CD4-positive, alpha-beta T cell treated with Interferon alpha-2 for 1 hour (primary cell): Measurements from ENCODE around the gene NKX3-2.

Experiments used
- DNase-seq, 2 donors: peaks; one replicate each; pipeline ENCODE4 v3.0.0-alpha.2; 2020 to 2022

Gene NKX3-2

DNA sequence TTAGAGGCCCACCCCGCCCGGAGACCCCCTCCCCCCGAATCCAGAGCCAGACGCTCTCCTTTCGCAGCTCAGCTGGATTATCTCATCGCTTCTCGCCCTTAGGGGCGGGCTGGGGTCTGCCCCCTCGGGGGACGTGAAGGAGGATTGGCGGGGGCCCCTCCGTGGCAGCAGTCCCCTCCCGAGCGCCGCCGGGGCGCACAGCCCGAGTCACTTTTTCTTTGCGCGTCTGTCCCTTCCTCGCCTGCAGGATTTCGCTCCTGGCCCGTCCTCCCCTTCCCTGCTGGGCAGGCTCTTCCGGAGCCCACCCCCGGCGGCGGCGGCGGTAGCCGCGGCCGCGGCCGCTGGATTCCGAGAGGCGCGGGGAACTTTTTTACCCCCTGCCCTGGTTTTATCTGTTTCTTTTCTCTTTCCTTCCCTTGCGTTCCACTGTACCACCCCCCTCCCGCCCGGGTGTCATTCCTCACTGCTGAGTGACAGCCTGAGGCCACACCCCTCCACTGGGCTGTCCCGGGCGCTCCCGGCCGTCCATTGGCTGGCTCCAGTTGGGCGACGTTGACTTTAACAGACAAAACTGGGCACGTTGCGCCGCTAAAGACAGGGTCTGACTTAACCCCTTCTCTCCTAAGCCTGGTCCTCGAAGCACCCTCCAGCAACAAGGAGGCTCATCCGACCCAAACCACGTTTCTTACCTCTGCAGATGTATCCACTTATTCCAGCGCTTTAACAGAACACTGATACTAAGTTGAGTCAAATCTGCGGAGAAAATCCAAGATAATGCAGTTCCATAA is 492 bp upstream of the NKX3-2 start:
- peak in 1 of 2 donors; percentile 27 for DNase-seq

DNA sequence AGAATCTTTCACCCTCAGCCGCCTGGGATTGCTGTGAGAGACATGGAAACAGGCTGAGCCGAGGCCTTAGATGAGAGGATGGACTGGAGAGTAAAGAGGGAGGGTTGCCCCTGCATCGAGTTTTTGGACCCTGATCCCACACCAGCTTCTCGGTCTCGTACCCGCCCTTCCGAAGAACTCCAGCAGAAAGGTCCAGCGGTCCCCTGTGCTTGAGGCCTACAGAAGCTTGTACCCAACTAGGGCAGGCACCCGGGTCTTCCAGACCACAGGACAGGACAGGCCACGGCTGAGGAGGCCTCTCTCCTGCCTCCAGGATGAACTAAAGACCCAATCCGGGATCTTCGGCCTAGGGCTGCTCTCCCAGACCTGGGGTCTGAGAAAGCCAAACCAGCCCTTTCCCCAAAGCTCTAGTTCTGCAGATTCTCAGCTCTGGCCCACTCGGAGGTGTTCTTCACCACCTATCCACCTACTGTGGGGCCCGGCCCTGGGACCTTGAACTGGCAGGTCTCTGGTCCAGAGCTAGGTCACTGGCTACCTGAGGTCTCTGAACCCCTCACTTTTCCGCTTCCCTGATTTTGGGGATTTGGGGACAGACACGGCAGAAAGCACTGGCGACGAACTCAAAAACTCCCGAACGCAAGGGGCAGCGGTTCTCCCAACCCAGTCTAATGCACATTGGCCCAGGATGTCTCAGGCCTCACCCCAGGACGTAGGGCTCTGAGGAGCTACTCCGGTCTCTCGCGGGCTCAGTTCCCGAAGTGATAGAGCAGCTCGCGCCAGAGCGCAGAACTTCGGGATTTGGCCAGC is 1.1 kb downstream of the NKX3-2 start:
- DNase-seq, result no peak

DNA sequence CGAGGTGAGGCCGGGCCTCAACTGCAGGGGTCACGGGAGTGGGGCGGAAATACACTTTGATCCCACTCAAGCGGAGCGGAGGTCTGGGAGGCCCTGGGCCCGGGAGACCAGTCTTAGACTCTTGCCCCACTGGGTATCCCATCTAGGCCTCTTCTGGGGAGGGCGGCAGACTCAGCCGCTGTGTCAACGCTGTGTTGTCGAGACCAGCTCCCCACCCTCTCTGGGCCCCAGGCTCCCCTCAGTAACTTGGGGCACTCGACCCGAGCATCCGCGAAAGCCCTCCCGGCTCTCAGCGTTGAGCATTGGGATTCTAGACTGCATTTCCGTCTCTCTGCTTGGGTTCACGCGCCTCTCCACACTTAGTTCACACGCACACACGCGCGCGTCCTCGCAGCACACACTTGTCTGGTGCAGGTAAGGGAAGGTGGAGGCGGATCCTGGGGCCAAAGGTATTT is 1.7 kb downstream of the NKX3-2 start:
- DNase-seq, result no peak

DNA sequence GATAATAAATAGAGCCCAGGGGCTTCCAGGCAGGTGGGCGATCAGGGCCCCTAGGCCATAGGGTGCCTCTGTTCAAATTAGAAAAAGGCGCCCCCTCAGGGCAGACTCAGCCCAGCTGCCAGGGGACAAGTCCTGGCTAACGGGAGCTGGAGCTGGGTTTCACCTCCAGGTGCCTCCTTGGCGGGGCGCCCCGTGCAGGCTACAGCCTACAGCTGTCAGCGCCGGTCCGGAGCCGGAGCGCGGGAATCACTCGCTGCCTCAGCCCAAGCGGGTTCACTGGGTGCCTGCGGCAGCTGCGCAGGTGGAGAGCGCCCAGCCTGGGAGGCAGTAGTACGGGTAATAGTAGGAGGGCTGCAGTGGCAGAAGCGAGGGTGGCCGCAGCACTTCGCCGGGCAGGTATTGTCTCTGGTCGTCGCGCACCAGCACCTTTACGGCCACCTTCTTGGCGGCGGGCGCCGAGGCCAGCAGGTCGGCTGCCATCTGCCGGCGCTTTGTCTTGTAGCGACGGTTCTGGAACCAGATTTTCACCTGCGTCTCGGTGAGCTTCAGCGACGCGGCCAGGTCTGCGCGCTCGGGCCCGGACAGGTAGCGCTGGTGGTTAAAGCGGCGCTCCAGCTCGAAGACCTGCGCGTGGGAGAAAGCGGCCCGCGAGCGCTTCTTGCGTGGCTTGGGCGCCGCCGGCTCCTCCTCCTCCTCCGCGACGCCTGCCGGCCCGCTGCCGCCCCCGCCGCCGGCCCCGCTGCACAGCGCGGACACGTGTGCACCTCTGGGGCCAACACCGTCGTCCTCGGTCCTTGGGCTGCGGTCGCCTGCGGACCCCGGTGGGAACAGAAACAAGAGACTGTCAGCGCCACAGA is 2.4 kb downstream of the NKX3-2 start:
- DNase-seq, result peak in 1 of 2 donors; percentile 36

DNA sequence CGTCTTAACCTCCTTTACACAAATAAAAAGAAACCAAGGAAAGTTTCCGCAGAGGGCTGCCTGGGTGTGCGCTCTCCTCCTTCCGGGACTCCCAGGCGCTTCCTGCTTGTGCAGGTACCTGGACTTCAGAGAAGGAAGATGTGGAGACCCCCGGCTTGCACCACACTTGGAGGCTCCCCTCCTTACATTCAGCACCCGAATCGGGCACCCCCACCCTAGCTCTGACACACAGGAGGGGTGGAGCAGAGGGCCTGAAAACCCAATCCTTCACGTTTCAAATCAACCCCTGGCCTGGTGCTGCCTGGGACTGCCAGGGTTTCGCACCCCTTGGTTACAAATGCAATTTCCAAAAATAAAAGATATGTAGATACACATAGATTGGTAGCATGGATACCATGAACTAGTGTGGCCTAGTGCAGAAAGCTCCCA is 3.1 kb downstream of the NKX3-2 start:
- no peak for DNase-seq

DNA sequence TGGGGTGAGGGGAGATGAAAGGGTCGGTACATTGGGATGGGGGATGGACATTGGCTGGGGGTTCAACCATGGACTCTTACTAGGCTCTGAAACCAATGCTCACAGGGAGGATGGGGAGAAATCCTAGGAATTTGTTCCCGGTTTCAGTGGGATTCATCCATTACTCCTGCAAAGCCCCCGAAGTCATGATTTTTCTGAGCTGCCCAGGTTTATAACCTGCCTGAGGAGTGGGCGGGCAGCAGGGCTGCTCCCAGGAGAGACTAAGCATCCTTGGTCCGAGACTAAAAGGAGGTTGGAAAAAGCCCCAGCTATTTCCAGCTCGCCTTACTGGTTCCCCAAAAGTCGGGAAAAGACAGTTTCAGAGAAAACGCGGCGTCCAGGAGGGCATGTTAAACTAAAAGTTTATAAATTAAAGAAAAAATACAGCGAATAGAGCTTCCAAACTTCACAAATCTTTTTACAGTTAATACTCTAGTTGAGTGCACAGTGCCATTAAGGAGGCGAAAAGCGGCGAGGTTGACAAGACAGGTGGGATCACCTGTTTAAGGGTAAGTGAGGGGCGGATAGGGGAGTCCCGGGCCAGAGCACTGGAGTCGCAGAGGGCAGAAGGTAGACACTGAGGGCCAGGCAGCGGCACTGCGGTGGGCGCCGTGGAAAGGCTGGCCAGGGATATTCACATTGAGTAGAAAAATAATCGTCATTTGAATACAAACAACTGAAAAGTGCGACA is 3.7 kb downstream of the NKX3-2 start:
- no peak for DNase-seq

DNA sequence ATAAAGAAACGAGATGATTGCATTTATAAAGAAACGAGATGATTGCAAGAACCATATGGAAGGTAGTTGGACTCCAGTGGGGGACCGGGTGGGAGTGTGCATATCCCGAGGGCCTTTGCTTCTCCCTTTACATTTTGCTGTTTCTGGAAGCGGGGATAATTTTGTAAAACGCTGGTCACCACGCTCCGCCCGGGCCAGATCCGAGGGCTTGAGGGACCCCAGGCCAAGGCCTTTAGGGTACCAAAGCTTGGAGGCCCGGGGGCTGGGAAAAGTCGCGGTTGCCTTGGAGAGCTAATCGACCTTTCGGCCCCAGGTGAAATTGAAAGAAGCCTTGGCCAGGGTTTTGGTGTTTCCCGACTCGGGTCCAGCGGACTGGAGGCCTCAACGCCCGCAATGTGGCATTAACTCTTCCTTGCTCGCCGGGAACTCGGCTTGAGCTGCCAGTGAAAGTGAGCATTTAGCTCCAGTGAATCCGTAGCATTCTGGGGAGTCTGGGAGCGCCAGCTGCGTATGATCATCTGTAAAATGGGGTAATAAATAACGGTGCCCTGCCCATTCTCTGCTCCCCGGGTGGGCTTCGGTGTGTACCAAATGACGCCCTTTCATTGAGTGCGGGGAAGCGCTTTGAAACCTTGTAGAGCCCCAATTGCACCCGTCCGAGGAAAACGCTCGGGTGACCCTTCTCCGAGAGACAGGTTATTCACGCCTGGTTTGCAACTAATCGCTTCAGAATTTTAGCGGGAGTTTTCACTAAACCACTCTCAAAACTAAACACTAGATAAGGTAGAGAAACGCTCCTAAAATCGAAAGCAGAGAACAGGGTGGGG is 4.5 kb downstream of the NKX3-2 start:
- no peak for DNase-seq

DNA sequence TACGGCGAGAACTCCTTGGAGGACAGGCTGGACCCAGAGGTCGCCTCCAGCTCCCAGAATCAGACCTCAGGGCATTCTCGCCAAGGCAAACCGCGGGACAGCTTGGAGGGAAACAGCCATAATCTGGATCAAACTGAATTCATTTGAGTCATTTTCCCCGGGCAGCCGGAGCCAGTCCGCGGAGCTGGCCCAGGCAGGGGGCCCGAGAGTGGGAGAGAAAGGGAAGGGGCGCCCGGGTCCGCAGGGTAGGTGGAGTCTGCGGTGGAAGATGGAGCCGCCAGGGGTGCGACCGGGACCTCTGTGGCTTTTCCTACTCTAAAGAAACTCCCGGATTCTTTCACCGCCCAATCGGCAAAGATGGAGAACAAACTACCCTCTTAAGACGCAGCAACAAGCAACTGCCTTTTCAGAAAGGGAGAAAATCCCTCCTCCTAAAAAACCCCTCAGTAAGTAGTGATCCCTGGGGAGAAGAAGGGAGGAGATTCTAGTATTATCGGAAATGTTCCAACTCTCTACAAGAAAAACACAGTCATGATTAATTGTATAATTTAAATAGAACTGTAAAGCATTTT is 5.2 kb downstream of the NKX3-2 start:
- no peak for DNase-seq

DNA sequence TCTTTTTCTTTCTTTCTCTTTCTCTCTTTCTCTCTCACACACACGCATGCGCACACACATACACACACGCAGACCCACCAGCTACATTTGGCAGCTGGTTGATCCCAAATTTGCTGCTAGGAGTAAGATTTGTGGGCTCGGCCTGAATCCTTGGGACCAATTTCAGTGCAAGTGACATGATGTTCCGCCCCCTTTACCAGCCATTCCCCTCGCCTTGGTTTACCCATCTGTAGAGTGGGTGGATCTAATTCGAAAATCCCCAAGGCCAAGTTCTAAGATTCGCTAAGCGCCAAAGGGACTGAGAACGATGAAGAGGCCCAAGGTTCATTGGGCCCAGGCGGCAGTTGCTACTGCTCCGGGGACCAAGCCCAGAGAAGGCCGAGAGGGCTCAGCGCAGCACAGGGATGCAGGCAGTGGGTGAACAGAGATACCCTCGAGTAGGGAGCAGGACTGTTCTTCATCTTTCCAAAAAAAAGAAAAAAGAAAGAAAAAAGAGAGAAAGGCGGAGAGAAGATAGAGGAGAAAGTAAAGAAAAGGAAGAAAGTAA is 5.8 kb downstream of the NKX3-2 start:
- DNase-seq, result no peak

DNA sequence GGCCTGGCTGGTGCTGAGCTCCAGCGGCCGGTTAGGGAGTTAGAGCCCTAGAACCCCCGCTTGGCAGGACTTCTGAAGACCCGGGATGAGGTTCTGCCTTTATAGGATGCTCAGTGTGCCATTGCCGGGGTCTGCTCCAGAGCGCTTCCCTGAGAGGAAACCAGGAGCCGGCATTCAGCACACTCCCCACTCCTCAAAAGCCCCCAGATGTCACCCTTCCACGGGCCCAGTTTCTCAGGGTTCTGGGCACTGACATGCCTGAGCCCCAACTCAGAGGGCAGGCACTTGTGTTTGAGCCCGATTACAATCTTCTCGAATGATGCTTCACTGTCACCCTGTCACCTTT is 6.5 kb downstream of the NKX3-2 start:
- no peak for DNase-seq

DNA sequence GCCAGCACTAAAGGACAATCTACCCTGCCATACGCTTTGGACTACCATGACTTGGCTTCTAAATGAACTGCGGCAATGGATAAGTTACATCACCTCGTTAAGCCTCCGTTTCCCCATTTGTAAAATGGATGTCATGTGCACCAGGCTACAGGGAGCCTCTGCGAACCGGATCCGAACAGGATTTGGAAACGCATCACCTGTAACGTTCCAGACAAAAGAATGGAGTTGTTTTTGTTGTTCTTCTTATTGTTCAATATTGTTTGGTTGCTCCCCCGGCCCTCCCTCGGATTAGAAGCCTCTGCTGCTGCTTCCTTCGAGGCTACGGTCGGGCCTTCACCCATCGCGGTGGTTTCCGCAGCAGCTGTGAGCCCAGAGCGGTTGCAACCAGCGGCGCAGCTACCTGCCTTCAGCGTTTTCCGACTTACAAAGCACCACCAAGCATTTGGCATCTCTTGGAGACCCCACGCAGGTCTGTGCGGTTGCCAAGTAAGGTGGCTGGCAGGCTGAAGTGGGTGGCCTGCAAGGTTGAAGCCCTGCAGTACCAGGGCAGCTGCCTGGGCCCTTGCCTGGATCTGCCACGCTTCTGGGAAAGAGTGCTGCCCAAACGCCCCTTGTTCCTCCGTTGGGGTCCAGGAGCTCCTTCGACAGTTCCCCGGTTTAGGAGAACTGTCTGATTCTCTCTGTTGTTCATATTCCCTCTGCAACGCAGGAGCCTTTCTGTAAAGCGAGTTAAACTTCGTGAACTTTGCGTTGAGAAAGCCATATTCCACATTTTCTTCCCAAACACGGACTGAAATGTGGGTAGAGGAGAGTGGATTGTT is 7.1 kb downstream of the NKX3-2 start:
- DNase-seq, result no peak

DNA sequence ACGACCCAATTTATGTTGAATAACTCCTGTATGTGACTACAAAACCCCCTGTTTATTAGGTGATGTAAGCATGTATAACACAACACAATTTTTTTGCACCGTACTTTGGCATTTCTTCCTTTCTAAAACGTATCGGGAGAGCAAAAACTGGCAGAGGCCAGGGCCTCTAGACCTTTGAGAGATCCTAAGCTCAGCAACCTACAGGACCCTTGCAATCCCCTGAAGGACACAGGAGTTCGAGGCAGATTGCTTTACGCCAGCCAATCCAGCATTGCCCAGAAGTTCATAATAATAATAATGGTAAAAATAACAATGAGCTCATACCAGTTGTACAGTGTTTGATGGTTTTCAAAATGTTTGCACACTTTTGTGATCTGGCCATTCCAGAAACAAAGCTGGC is 7.7 kb downstream of the NKX3-2 start:
- no peak for DNase-seq

DNA sequence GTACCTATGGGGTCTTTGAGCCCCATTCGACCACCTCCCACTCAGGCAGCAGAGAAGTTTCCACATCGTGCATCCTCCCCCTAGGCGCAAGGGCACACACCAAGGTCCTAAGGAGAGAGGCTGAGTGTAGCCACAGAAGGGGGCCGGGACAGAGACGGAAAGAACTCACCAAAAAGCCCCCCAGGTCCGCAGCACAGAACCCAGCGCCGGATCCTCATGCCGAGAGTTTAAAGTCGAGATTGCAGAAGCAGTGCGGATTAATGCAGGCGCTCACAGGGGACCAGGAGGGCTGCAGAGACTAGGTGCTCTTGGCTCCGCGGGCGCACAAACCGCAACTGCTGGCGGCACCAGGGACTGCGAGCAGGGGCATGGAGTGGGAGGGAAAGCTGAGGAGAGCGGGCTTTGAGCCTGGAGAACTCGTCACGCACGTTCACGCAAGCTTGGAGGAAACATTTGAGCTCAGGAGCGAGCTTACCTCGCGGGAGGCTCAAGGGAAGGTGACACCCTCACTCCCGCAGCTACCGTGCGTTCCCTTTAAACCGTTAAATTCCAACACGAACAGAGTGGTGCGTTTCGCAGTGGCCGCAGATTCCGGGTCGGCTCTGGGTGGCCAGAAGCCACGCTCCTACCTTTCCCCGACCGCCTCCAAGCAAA is 8.5 kb downstream of the NKX3-2 start:
- DNase-seq, result no peak

DNA sequence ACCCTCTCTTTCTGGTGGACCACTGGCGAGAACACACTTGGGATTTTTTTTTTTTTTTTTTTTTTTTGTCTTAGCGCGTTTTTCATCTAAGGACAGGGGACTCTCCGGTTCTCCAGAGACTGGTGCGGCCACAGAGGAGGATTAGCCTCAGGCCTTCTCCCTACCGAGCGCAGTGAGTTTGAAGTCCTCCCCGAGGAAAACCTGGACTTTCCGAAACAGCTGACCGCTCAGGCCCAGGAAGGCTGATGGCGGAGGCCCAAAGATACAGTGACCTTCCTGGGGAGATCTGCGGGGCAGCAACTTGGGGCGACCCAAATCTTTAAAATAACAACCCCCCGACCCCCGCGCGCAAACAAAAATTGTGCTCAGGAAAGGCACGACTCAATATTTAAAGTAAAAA is 9.2 kb downstream of the NKX3-2 start:
- DNase-seq, result no peak

DNA sequence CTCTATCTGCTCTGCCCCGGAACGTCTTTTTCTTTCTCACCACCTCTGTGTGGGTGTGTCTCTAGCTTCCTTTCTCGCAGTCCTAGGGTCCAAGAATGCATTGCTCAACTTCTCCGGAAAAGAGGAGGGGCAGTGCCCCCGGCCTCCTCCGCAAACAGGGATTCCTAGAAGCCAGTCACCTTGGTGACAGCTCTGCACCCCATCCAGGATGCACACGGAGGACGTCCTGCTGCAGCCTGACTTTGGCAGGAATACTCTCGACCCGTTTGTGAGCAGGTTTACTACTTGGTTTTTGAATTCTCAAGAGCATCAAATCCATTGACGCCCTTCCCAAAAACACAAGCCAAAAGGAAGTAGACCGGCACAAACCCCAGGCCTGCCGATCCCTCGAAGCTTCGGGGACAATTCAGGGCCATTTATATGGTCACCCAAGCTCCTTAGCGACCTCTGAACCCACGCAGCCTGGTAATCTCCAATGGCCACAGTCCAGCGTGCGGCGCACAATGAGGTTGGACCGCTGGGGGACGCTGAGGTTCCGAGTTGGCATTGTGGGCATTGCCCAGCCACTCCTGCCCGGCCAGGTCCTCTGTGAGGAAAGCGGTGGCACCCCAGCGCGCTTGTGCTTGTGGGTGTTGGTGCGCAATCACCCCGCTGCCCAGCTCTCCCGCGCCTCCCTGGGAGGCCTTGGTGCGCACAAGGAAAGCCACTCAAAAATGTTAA is 9.8 kb downstream of the NKX3-2 start:
- no peak for DNase-seq

DNA sequence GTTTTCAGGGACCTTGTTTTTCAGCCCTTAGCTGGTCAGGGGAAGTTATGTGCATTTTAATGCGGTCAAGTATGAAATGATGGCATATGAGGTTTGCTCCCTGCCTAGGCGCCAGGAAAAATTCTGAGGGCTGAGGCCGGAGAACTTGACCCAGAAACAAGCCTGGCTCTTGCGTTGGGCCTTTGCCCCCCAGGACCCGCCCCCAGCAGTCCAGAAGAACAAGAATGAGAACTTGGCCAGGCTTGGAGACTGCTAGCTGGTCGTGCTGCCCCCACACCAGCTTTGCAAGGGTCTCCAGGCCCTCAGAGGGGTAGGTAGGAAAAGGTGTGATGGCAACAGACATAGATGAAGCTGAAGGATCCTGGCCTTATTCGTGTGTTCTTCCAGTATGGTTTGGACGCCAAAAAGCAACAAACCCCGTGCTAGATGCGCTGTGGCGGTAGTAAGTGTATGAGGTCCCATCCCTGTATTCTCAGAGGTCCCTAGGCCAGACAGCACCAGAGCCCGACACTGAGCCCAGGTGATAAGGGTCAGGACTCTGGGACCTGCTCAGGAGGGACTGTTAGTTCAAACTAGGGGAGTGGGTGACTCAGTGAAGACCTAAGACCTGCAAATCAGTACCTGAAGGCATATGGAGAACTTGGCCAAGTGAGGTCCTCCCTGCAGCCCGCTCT is 10.5 kb downstream of the NKX3-2 start:
- no peak for DNase-seq

DNA sequence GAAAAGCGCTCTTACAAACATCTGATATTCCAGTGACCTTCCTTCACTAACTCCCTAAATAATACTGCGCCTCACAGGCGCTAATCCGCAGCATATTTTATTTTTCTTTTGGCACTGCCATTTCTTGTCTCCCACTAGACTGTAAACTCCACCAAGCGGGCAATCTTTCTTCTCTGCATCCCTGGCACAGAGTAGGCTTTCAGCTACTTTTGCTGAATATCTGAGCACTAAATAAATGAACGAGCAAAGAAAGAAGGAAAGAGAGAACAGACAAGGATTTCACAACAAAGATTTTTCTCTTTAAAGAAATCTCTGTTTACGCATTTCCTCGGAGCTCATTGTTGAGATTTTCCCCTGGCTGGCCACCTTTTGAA is 12.7 kb downstream of the NKX3-2 start:
- no peak for DNase-seq
